Stimulated activated CD4-positive, alpha-beta T cell treated with anti-CD3 and anti-CD28 coated beads, Interleukin-12 subunit alpha, Interleukin-12 subunit beta, amount 100 ng/mL, for 48 hours (primary cell): Measurements from ENCODE around the gene SHANK1.

Experiments used
- DNase-seq, 3 donors: peaks; one replicate each; pipeline ENCODE4 v3.0.0-alpha.2; 2020; ENCODE audit warnings: low read depth in 2 of 3, low spot score in 1 of 3

SHANK1 gene

DNA sequence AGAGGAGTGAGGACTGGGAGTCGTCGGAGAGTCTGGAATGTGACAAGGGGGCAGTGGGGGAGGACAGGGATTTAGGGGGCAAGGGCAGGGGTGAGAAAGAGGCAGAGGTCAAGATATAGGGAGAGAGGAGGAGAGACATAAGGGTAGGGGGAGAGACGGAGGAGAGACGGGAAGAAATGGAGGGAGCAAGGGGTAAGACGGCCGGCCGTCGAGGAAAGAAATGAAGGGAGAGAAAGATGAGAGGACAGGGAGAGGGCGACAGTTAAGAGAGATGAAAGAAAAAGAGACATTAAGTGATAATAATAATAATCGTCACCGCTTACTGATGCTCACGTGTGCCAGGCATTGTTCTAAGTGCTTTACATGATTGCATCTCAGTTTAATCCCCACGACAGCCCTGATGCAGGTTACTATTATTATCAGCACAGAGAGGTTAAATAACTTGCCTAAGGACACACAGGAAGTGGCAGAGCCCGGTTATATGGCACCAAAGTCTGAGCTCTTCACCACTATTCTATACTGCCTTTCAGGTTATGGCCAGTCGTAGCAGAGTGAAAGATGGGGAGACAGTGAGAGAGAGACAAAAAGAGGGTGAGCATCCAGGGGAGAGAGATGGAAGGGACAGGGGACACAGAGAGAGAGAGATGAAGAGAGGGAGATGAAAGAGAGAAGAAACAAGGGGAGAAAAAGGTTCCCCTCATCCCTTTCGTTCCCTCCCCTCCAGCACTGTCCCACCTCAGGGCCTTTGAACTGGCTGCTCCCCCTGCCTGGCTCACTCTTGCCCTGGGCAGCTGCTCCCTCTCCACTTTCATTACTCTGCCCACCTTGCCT, 56.7 kb downstream of the SHANK1 start:
- no peak for DNase-seq

DNA sequence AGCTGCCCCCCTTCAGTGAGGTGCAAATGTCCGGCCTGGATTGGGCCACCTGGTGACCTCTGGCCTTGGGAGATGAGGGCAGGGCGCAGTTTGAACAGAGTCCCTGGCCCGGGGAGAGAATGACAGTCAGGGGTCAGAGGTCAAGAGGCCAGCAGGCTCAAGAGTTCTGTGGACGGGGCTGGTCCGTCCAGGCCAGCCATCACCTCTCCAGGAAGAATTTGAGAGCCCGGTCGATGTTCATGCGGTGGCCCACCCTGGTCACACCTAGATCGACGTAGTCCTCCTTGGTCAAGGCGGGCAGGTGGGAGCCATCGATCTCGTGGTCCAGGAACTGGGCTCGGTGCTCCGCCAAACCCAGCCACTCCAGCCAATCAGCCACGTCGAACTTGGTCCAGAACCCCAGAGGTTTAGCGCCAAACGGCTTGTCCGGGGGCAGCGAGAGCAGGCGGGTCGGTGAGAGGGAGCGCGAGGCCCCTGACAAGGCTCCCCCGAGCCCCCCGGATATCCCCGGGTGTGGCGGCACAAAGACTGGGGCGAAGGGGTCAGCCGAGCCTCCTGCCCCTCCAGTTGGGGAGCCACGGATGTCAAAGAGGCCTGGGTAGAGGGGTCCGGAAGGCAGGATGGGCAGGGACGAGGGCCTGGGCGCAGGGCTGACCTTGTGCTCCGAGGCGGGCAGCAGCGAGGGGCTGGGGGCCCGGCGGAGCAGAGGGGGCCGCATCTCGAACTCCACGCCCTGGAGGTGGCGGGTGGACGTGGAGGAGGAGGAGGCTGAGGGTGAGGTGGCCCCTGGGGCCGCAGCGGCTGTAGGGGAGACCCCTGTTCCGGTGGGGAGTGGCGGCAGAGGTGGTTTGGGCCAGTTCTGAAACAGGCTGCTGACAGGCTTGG, 57.6 kb downstream of the SHANK1 start:
- no peak for DNase-seq

DNA sequence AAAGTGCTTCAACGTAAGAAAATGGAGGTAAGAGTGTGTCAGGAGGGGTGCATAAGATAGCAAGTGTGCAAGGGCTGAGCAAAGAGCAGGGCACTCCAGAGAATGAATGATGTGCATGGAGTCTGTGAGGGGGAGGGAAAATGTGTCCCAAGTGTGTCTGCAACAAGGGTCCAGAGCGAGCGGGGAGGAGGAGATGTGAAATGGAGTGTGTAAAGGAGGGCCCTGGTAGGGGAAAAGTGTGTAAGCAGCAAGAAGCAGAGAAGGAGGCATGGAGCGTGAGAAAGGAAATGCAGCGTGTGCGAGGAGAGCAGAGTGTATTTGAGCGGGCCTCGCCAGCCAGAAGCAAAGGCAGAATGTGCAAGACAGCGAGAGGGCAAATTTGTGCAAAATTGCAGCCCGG, 58.6 kb downstream of the SHANK1 start:
- DNase-seq = no peak

DNA sequence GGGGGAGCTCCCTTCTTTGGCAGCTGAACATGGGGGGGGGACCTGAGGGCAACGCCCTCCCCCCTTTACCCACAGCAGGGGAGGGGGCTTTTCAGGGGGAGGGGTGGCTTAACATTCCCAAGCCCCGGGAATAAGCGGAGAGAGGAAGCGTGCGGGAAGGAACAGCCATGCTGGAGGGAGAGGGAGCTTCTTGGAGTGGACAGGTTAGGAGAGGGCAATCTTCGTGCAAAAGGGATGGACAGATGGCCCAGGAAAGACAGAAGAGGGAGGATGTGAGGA, 59.6 kb downstream of the SHANK1 start:
- DNase-seq = no peak

DNA sequence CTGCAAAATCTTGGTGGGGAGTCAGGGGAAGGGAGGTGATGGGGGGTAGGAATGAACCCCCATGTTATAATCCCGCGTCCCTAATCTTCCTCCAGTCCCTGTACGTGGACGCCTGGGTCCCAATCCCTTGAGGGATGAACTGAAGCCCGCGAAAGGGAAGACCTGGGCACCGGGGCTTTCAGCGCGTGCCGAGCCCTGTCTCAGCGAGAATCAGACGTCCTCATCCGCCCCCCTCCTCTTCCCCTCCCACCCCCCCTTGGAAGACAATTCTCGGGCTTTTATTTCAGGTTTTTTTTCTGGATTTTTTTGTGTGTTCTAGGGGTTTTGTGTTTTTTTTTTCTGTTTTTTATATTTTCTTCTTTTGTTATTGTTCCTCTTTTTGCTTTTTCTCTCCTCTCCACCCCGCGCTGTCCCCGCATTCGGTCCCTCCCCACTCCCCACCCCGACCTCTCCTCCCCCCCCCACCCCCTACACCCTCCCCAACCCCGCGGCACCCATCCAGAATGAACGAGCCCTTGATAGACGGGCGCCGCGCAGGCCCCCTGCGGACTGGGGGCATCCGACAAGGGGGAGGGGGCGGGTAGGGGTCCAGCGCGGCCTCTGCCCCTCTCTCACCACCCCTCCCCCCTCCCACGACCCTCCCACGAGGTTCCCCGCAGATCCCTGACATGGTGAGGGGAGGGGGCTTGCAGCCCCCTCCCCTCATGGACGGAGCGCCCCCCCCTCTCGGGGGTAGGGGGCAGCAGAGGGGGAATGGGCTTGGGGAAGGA, 60.1 kb downstream of the SHANK1 start:
- DNase-seq = no peak

DNA sequence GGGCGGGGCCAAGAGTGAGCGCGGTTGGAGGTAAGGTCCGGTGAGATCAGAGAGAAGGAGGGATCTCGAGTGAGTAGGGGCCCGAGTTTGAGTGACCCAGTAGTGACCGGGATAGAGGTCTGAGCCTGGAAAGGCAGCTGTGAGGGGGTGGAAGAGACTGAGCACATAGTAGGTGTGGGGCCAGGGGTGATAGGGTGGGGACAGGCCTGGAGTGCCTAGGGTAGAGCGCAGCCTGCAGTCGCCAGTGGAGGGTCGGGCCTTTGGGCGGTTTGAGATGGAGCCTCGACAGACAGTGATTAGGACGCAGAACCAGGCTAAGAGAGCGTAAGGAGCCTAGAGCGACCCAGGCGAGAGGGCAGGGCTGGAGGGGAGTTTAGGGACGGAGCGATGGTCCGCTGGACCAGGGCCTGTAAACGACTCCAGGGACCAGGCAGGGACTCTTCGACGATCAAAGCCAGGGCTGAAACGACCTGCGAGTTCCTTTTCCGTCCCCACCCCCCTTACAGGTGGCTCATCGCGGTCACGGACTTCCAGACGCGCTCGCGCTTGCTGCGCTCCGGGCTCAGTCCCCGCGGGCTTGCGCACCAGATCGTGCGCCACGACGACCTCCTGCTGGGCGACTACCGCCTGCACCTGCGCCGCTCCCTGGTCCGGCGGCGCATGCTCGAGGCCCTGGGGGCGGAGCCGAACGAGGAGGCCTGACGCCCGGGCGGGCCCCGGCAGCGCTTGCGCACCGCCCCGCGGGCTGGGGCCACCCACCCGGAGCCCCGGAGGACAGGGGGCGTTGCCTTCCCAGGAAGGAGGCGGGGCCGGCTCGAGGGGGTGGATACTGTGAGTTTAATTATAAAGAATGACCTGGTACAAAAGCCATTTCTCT, 60.9 kb downstream of the SHANK1 start:
- peak; percentile 39 to 62 (median 48) for DNase-seq

DNA sequence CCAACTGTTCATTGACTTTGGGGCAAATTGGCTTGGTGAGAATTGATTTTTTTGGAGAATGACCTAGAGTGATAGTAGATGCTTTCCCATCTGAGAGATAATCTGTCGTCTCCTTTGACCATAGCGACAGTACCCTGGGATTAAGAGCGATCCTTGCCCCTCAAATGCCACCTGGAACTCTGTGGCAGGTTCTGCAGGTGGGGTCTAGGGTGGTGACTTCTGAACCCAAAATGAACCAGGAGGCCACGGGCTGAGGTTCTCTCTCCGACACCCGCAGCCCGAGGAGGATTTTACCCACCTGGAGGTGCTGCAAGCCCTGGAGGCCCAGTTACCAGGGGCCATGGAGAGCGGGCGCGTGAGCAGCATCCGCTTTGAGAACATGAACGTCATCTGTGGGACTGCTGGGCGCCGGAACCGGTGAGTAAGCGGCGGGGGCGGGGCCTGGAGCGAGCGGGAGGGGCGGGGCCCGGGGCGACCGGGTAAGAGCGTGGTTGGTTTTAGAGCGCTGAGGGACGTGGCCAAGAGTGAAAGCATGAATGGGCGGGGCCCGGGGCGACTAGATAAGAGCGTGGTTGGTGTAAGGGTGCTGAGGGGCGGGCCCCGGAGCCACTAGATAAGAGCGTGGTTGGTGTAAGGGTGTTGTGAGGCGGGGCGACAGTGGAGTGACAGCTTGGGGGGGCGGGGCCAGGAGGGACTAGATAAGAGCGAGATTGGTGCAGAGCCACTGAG, 61.7 kb downstream of the SHANK1 start:
- DNase-seq = peak; percentile 77 to 91 (median 83)

DNA sequence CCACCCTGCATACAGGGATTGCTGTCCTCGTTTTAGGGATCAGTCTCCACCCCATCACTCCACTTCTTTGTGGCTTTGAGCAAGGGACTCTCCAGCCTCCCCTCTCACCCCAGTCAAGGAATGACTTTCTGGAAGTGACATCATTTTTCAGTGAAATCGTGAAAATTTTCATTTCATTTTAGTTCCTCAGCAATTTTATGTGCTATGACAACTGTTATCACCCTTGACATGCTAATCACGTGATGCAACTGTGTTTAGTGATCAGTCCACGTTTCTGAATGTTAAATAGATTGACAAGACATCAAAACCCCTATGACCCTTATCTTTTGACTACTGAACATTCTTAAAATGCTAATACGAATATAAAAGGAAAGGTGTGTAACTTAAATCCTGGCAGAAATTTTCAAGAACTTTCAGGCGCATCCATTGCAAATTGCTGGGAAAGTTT, 62.4 kb downstream of the SHANK1 start:
- DNase-seq = no peak

DNA sequence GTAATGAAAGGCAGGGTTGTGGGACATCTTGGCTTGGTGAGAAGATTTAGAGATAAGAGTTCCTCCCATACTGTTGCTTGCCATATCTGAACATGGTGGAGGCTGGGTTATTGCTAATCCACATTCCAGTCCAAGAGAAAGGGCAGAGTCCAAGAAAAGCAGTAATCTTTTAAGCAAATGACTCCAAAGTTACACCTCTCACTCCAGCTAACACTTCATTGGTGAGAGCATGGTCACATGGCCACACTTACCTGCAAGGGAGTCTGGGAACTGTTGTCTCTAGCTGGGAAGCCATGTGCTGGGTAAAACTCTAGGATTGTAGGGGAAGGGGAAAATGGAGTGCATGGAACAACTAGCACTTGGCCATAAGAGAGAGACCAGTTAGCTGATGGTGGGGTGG, 64.7 kb downstream of the SHANK1 start:
- no peak for DNase-seq

DNA sequence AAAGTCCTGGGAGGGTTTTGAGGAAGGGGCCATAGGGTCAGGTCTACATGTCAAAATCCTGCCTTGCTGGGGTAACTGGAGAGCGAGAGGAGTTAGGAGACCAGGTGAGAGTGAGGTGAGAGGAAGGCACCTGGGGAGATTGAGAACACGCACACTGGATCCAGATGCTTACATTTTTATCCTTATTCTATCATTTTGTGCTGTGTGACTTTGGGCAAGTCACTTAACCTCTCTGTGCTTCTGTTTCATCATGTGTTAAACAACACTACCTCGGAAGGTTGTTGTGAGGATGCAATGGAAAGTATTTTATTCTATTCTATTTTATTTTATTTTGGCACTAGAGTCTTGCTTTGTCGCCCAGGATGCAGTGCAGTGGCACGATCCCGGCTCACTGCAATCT, 66.9 kb downstream of the SHANK1 start:
- DNase-seq = no peak

DNA sequence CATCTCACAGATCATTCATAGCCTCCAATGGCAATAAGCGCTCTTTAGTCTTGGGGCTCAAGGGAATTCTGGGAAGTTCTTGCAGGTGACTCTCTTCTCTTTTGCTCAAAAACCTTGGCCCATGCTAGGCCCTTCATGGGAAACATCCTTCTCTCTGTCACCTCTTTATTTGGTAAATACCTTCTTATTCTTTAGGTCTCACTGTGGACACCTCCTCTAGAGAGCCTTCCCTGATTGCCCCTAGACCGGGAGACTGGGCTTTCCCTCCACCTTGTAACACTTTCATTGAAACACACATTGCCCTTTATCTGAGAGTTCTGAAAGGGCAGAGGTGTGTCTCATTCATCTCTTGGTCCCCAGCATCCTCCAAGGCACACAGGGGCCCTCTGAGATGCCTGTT, 68.4 kb downstream of the SHANK1 start:
- DNase-seq = no peak

DNA sequence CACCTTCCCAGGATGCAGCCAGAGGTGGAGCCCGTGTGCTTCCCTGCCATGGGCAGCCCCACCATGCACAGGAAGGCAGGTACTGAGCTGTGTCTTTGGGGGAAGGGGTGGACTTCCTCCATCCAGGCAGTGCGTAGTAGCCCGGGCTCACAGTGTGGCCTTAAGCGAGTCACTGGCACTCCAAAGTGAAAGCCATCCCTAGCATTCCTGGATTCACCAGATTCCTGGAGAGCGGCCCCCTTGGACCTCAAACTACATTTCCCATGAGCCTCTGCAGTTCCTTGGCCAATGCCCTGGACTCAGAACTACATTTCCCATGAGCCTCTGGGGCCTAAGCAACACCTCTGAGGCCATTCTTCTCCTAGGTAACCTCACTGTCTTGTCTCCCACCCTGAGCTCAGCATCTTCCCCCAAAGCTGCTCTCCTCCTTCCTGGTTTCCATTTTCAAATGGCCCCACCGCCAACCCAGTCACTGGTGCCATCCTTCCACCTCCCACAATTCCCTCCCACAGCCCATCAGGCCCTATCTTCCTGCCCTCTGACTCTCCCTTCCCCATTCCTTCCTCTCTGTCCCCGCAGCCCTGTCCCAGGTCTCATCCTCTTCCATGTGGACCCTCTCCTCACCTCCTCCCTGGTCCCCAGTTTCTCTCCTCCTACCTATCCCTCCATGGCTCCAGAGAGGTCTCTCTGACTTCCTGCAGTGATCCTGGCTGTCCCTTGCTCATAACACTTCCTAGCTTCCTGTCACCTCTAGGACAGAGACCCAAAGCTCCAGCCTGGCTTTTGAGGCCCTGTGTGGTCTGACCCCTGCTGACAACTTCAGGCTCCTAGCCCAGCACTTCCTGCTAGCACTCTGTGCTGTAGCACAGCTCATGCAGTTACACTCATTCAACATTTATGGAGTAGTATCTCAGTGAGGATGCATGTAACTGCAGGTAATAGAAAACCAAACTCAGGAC, 69.9 kb downstream of the SHANK1 start, which contains the start of gene C19orf81:
Gene C19orf81 (plus strand): TSS at position 13 of the 959 bp plus-strand sequence. CDS start 0 bp downstream, at position 13.
- no peak for DNase-seq

DNA sequence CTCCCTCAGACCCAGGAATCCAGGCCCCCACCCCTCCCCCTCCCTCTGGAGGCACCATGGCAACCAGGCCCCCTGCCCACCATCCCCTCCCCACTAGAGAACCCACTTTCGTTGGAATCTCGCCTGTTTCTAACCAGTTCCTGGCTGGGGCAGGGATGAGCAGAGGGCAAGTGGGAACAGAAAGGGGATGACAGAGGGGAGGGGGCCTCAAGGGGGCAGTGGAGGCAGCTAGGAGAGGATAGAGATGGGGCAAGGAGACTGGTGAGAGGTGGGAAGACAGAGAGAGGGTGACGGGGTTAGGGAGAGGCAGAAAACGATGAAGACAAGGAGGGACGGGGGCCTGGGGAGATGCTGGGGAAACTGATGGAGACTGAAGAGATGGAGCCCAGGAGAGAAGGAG, 70.9 kb downstream of the SHANK1 start:
- no peak for DNase-seq

DNA sequence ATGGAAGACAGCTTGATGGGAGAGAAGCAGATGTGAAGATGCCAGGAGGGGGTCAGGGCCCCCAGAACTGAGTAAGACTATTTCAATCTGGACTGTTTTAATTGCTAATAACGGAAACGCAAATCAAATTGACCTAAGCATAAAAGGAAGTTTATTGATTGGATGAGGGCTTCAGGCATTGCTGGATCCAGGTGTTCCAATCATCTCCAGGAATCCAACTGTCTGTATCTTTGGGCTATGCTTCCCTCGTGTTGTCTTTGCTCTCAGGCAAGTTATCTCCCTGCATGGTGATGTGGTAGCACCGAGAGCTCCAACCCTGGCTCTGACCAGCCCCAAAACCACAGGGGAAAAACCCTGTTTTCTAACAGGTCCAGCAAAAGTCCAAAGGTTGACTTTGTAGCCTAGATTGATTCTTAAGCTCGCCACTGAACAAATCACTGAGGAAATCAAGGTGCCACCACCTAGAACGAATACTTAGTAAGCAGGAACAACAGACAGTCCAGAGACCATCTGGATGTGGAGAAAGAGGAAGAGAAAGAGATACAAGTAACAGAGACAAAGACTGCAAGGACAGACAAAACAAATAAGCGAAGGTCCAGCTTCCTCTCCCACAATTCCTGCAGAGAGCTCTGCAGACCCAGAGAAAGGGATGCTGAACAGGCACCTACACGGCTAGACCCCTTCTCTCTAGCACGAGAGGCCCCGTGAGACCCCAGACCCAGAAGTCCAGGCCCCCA, 71.6 kb downstream of the SHANK1 start:
- DNase-seq = no peak

DNA sequence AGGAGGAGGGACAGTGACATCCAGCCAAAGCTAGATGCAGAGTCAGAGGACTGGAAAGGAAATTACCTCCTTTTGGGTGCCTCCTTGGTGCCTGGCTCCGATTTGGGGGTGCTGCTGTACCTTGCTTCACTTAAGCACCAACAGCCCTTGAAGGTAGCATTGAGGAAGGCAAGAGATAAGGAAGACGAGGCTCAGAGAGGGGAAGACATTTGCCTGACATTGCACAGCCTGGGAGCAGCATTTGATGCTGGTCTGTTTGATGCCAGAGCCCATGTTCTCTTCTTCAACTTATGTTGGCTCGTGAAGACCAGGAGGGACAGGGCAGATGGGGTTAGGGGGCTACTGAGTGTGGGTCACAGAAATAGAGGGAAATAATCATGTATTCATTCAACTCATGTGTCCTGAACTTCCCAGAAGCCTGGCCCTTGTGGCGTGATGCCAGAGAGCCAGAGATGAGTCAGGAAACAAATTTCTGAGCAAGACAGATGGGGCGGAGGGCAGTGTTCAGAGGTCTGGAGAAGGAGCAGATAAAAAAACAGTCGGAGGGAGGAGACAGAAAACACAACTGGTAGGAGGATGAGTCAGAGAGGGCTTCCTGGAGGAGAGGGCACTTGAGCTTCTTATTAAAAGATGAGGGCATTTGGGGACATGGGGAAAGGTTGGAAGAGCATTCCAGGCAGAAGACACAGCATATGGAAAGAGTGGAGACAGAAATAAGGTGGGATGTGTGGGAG, 73.4 kb downstream of the SHANK1 start:
- no peak for DNase-seq

DNA sequence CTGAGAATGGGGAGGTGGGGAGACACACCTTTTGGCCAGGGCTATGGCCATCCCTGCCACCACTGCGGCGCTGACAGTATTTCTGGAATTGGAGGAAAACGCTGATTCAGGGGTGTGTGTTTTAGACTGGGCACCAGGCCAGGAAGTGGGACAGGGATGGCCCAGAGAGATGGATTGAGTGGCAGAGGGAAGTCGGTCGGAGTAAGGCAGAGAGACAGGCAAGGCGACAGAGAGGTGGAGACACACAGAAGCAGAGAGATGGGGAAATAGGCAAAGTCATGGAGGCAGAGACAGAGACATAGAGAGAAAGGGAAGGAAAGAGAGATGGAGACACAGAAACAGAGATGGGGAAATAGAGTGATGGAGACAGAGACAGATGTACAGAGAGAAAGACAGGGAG, 74.5 kb downstream of the SHANK1 start:
- no peak for DNase-seq

DNA sequence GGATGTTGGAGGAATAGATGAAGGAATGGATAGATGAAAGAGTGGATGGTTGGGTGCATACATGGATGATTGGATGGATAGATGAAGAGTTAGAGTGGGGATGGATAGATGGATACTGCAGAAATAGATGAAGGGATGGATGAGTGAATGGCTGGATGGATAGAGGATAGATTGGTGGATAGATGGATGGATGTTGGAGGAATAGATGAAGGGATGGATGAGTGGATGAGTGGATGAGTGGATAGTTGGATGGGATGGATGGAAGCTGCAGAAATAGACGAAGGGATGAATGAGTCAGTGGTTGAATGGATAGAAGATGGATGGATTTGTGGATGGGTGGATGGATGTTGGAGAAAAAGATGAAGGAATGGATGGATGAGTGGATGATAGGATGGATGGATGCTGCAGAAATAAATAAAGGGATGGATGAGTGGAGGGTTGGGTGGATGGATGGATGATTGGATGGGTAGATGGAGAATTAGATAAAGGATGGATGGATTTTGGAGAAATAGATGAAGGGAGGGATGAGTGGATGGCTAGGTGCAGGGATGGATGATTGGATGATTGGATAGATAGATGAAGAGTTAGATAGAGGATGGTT, 75.2 kb downstream of the SHANK1 start:
- no peak for DNase-seq
